A673 (cell line): ENCODE measurements around the gene STEAP4.

Experiments used
- CTCF ChIP-seq: fragments of 300-800, 200-600 bp; sonication (generic); conservative IDR thresholded peaks from 2 replicates; pipeline ENCODE4 v1.5.1; 2017; ENCODE audit warnings: low read depth, mild to moderate bottlenecking, antibody characterized with exemption, low read length, moderate library complexity, mixed read lengths
- EZH2 ChIP-seq: fragments of 200-600 bp; sonication (generic); IDR thresholded peaks from 2 replicates; pipeline ENCODE4 v1.6.1; 2017; ENCODE audit warnings: borderline replicate concordance, low read depth, mild to moderate bottlenecking, mixed read lengths, antibody characterized with exemption, low read length; ENCODE audit not compliant: poor library complexity, severe bottlenecking

DNA sequence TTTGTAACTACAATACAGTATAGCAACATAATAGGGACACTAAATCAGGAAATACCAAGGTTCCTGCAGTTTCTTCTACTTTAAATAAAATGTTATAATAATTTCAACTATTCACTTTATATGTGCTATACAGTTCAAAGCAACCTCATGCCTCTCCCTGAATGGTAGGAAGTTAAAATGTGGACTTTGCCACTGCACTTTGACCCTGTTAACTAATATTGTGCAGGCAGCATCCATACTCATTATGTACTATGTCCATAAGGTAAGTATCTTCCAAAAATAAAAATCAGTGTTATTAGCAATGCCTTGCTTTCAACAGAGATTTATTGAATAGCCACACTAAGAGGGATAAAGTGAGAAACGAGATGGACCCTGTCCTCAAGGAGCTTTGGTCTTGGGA lies 4.8 kb downstream of the STEAP4 start:
- TF ChIP-seq CTCF: no peak
- TF ChIP-seq EZH2: no peak
